ENCODE measurements around the gene CRABP2. TPM values are rescaled to one million over a fixed set of nuclear protein-coding genes. Genes with fewer than 3 reads are reported as not detected.

The CRABP2 gene
- total RNA-seq, 1 experiment from 2014 or later: 1.9 TPM

GRCh38 chr1:156659661-156659987 is 45.8 kb downstream of the CRABP2 start:
- BruUV-seq (replicated peaks): no TSS peak
- peaks cover 49% of the 10 kb centered on the region for H3K4me1 Mint-ChIP-seq (ENCODE audit: insufficient read depth, unreplicated experiment)
- no peak for DNase-seq (ENCODE audit: unreplicated experiment)
- ChIA-PET POLR2A (interaction anchor here (0.7 to 3.6 kb wide), 8 partner anchors 11 to 67 kb away, joined by 3 to 58 read pairs (median 9); partner anchors contain the start of genes ISG20L2, METTL25B and NES), CTCF (interaction anchor here (0.6 to 13.0 kb wide), 49 partner anchors 10 to 1440 kb away, joined by 3 to 552 read pairs (median 5); partner anchors contain the start of genes BCAN, CRABP2, HAPLN2 and ISG20L2)
- H3K4me3 Mint-ChIP-seq (ENCODE audit: unreplicated experiment): peak overlapping the region; percentile 87
- no peak for TF ChIP-seq CTCF (IDR thresholded peaks at IDR 0.05; ENCODE audit: unreplicated experiment)
- no peaks in the 10 kb centered on the region for H3K9me3 Mint-ChIP-seq (ENCODE audit: unreplicated experiment)
- H3K27ac Mint-ChIP-seq (ENCODE audit: low read depth, unreplicated experiment): peak overlapping the region; percentile 83
- H3K36me3 Mint-ChIP-seq (ENCODE audit: insufficient read depth, unreplicated experiment): peaks cover 18% of the 10 kb centered on the region
- intact Hi-C loops (cut with micrococcal nuclease): no loop called here
- H3K27me3 Mint-ChIP-seq (ENCODE audit: insufficient read depth, unreplicated experiment): no peaks in the 10 kb centered on the region

GRCh38 chr1:156658945-156659574 is 46.3 kb downstream of the CRABP2 start:
- POLR2A ChIA-PET: interaction anchor here (0.7 to 3.6 kb wide), 7 partner anchors 11 to 68 kb away, joined by 3 to 58 read pairs (median 8); partner anchors contain the start of genes ISG20L2, METTL25B and NES
- no peak for TF ChIP-seq CTCF (IDR thresholded peaks at IDR 0.05; ENCODE audit: unreplicated experiment)
- Mint-ChIP-seq H3K4me3 (ENCODE audit: unreplicated experiment) (peak overlapping the region; percentile 87), H3K9me3 (ENCODE audit: unreplicated experiment) (no peaks in the 10 kb centered on the region), H3K36me3 (ENCODE audit: insufficient read depth, unreplicated experiment) (peaks cover 18% of the 10 kb centered on the region), H3K4me1 (ENCODE audit: insufficient read depth, unreplicated experiment) (peaks cover 49% of the 10 kb centered on the region), H3K27ac (ENCODE audit: low read depth, unreplicated experiment) (peak overlapping the region; percentile 83), H3K27me3 (ENCODE audit: insufficient read depth, unreplicated experiment) (no peaks in the 10 kb centered on the region)
- no TSS peak for BruUV-seq (replicated peaks)
- intact Hi-C loops (cut with micrococcal nuclease): no loop called here
- CTCF ChIA-PET: interaction anchor here (0.6 to 13.0 kb wide), 52 partner anchors 9 to 619 kb away, joined by 3 to 552 read pairs (median 5); partner anchors contain the start of genes BCAN, CRABP2, GPATCH4 and HAPLN2
- no peak for DNase-seq (ENCODE audit: unreplicated experiment)

GRCh38 chr1:156658496-156658895 is 46.9 kb downstream of the CRABP2 start:
- no peaks in the 10 kb centered on the region for H3K9me3 Mint-ChIP-seq (ENCODE audit: unreplicated experiment)
- CTCF ChIA-PET: interaction anchor here (0.5 to 13.0 kb wide), 39 partner anchors 8 to 562 kb away, joined by 3 to 552 read pairs (median 5); partner anchors contain the start of genes BCAN, CRABP2, GPATCH4 and HAPLN2
- POLR2A ChIA-PET: interaction anchor here (1.1 kb wide), 1 partner anchor 65 kb away, joined by 3 read pairs; no protein-coding TSS in a partner anchor
- H3K4me1 Mint-ChIP-seq (ENCODE audit: insufficient read depth, unreplicated experiment): peaks cover 47% of the 10 kb centered on the region
- no peak for TF ChIP-seq CTCF (IDR thresholded peaks at IDR 0.05; ENCODE audit: unreplicated experiment)
- BruUV-seq (replicated peaks): no TSS peak
- H3K27ac Mint-ChIP-seq (ENCODE audit: low read depth, unreplicated experiment): no peak overlapping the region
- H3K36me3 Mint-ChIP-seq (ENCODE audit: insufficient read depth, unreplicated experiment): peaks cover 18% of the 10 kb centered on the region
- intact Hi-C loops (cut with micrococcal nuclease): no loop called here
- DNase-seq (ENCODE audit: unreplicated experiment): no peak
- H3K27me3 Mint-ChIP-seq (ENCODE audit: insufficient read depth, unreplicated experiment): no peaks in the 10 kb centered on the region
- H3K4me3 Mint-ChIP-seq (ENCODE audit: unreplicated experiment): peak overlapping the region; percentile 87

GRCh38 chr1:156657741-156658319 is 47.6 kb downstream of the CRABP2 start:
- no peaks in the 10 kb centered on the region for H3K27me3 Mint-ChIP-seq (ENCODE audit: insufficient read depth, unreplicated experiment)
- H3K4me3 Mint-ChIP-seq (ENCODE audit: unreplicated experiment): peak overlapping the region; percentile 30
- CTCF ChIA-PET: interaction anchor here (0.5 to 13.0 kb wide), 45 partner anchors 8 to 305 kb away, joined by 3 to 552 read pairs (median 5); partner anchors contain the start of genes BCAN, CRABP2, GPATCH4 and HAPLN2

More at GRCh38 chr1:156657741-156658319, 47.6 kb downstream of the CRABP2 start:
- H3K4me1 Mint-ChIP-seq (ENCODE audit: insufficient read depth, unreplicated experiment): peaks cover 41% of the 10 kb centered on the region
- no peak overlapping the region for H3K27ac Mint-ChIP-seq (ENCODE audit: low read depth, unreplicated experiment)
- H3K36me3 Mint-ChIP-seq (ENCODE audit: insufficient read depth, unreplicated experiment): peaks cover 18% of the 10 kb centered on the region
- DNase-seq (ENCODE audit: unreplicated experiment): no peak
- intact Hi-C loops (cut with micrococcal nuclease): loop anchor here (1.0 kb wide), 1 partner anchor 31 kb away; no protein-coding TSS in a partner anchor
- TF ChIP-seq CTCF (IDR thresholded peaks at IDR 0.05; ENCODE audit: unreplicated experiment): no peak
- BruUV-seq (replicated peaks): no TSS peak
- no peaks in the 10 kb centered on the region for H3K9me3 Mint-ChIP-seq (ENCODE audit: unreplicated experiment)
- POLR2A ChIA-PET: interaction anchor here (0.6 to 0.7 kb wide), 3 partner anchors 63 to 113 kb away, joined by 3 read pairs; no protein-coding TSS in a partner anchor
